ENCODE results near the gene ARMH2. TPM values are rescaled to one million over a fixed set of nuclear protein-coding genes. Genes with fewer than 3 reads are reported as not detected.

The ARMH2 gene
- total and polyA plus RNA-seq, 10 of the 15 experiments (the other 5 are each of a cell fraction or from before 2014, with no cell fraction given) = 0.18 to 0.46 TPM; not detected in 8

GRCh38 chr6:24840187-24840586, 41.5 kb upstream of the ARMH2 start:
- ChIA-PET SMC1A (ENCODE audit: uncharacterized antibody, unreplicated experiment) (interaction anchor here (1.0 to 1.5 kb wide), 4 partner anchors 10 to 185 kb away, joined by 3 to 4 read pairs (median 3); no protein-coding TSS in a partner anchor), CTCF (interaction anchor here (1.0 kb wide), 1 partner anchor 178 kb away, joined by 3 read pairs; no protein-coding TSS in a partner anchor), POLR2A (no interaction called here), RAD21 (ENCODE audit: unreplicated experiment) (no interaction called here)
- H3K27me3 ChIP-seq (replicated peaks in 1 of 2; ENCODE audit: control insufficient read depth in 2 of 2, insufficient read depth in 2 of 2, low read length in 1 of 2) = no peaks in the 10 kb centered on the region
- ATAC-seq (no peak), FAIRE-seq (no peak), DNase-seq (ENCODE audit: low read depth, low spot score) (no peak)
- WGBS (ENCODE audit: insufficient coverage, insufficient replicate concordance, low lambda C conversion rate, missing lambda C conversion rate) = 83% methylated on average over 2 of the region's 2 CpGs
- H4K20me1 ChIP-seq (ENCODE audit: control insufficient read depth, insufficient read depth) = no peaks in the 10 kb centered on the region
- no peak overlapping the region for H3K4me2 ChIP-seq (ENCODE audit: control insufficient read depth, insufficient read depth)
- H3K36me3 ChIP-seq (ENCODE audit: control insufficient read depth in 2 of 2, insufficient read depth in 2 of 2, low read length in 1 of 2) = peaks cover 0 to 11% of the 10 kb centered on the region in 2 experiments; a peak in 2 of 4 replicates
- H3K27ac ChIP-seq (ENCODE audit: control insufficient read depth, insufficient read depth) = no peak overlapping the region
- H3K9me3 ChIP-seq (replicated peaks; ENCODE audit: control insufficient read depth, insufficient read depth, low read length) = no peaks in the 10 kb centered on the region
- H3K4me3 ChIP-seq = no peak overlapping the region
- H3K4me1 ChIP-seq (ENCODE audit: control insufficient read depth, insufficient read depth, low read length) = no peaks in the 10 kb centered on the region
- in situ Hi-C loops (cut with MboI) (no loop called here), intact Hi-C loops (cut with micrococcal nuclease; ENCODE audit: unreplicated experiment) (no loop called here)
- BruUV-seq (replicated peaks) = no TSS peak
- no peak overlapping the region for H3K9ac ChIP-seq (ENCODE audit: control insufficient read depth, insufficient read depth, low read length)
- H2AFZ ChIP-seq (ENCODE audit: control insufficient read depth, low read depth, low read length) = no peak overlapping the region
- TF ChIP-seq PRDM15 (CRISPR knock-in tag; IDR thresholded peaks at IDR 0.05) (no peak), ATF2 (IDR thresholded peaks at IDR 0.05; ENCODE audit: low read length) (no peak), BACH1 (IDR thresholded peaks at IDR 0.05; ENCODE audit: borderline replicate concordance) (no peak), CHD4 (IDR thresholded peaks at IDR 0.05) (no peak), ZNF217 (IDR thresholded peaks at IDR 0.05) (no peak), ATF3 (IDR thresholded peaks at IDR 0.05; ENCODE audit: borderline replicate concordance, extremely low read depth, low read depth, low read length) (no peak), ZNF384 (IDR thresholded peaks at IDR 0.05; ENCODE audit: borderline replicate concordance, low read depth, low read length) (no peak), STAT3 (IDR thresholded peaks at IDR 0.05; ENCODE audit: low read depth, low read length) (no peak), YY1 (IDR thresholded peaks at IDR 0.05; ENCODE audit: low read depth, low read length) (no peak), IKZF1 (conservative IDR thresholded peaks at IDR 0.05) (no peak), CBX5 (IDR thresholded peaks at IDR 0.05; ENCODE audit: low read depth) (no peak), ZZZ3 (IDR thresholded peaks at IDR 0.05; ENCODE audit: control insufficient read depth, insufficient read length, low read depth) (no peak), SIN3A (IDR thresholded peaks at IDR 0.05; ENCODE audit: low read depth, low read length) (no peak), BCL3 (IDR thresholded peaks at IDR 0.05; ENCODE audit: borderline replicate concordance, insufficient read depth, low read depth, low read length, poor library complexity, severe bottlenecking) (no peak), EED (IDR thresholded peaks at IDR 0.05; ENCODE audit: low read depth) (no peak)
- H3K79me2 ChIP-seq (ENCODE audit: control insufficient read depth, insufficient read depth, low read length) = no peaks in the 10 kb centered on the region

Data from GM12878 (cell line).